ENCODE measurements around the gene CHRNA5.
"Not testable (repeated sequence)": the region's sequence is repeated elsewhere in the genome, so short reads cannot be mapped to it uniquely, and the experiment has no call there.

The CHRNA5 gene

GRCh38 chr15:78604420-78604819, 39.1 kb downstream of the CHRNA5 start:
- no peak overlapping the region for H3K27ac ChIP-seq
- DNase-seq (ENCODE audit: low spot score), result no peak
- no peak for TF ChIP-seq CTCF (conservative IDR thresholded peaks at IDR 0.05; ENCODE audit: low read depth)
- POLR2A ChIA-PET (ENCODE audit: low non-redundant PET), result no interaction called here
- CTCF ChIA-PET, result interaction anchor here (0.6 kb wide), 1 partner anchor 194 kb away, joined by 3 read pairs; no protein-coding TSS in a partner anchor

DNA sequence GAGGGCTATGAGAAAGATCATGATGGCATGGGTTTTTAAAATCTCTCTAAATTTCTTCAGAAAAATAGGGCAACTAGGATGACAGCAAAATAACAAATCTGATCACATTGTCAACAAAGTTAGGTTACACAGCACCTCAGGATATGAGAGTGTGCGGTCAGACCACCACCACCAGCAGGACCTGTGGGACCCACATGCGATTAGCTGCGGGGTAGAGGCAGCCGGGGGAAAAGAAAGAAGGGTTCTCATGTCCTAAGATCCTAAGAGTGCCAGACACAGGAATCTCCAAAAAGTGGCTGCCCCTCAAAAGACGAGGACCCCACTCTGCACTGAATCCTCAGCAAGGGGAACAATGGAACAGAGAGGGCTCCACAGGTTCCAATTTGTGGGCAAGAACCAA, 39.9 kb downstream of the CHRNA5 start:
- no peak for TF ChIP-seq CTCF (conservative IDR thresholded peaks at IDR 0.05; ENCODE audit: low read depth)
- no peak overlapping the region for H3K27ac ChIP-seq
- DNase-seq (ENCODE audit: low spot score), result no peak
- ChIA-PET CTCF (interaction anchor here (0.6 kb wide), 1 partner anchor 194 kb away, joined by 3 read pairs; no protein-coding TSS in a partner anchor), POLR2A (ENCODE audit: low non-redundant PET) (no interaction called here)

- ChIA-PET POLR2A (ENCODE audit: low non-redundant PET) (no interaction called here), CTCF (no interaction called here)
- DNase-seq (ENCODE audit: low spot score), result no peak
- no peak for TF ChIP-seq CTCF (conservative IDR thresholded peaks at IDR 0.05; ENCODE audit: low read depth)
- H3K27ac ChIP-seq, result no peak overlapping the region
Observed at GRCh38 chr15:78605680-78606079, 40.4 kb downstream of the CHRNA5 start.

DNA sequence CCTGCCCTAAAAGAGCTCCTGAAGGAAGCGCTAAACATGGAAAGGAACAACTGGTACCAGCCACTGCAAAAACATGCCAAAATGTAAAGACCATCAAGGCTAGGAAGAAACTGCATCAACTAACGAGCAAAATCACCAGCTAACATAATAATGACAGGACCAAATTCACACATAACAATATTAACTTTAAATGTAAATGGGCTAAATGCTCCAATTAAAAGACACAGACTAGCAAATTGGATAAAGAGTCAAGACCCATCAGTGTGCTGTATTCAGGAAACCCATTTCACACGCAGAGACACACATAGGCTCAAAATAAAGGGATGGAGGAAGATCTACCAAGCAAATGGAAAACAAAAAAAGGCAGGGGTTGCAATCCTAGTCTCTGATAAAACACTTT, 44.2 kb downstream of the CHRNA5 start:
- POLR2A ChIA-PET (ENCODE audit: low non-redundant PET); H3K27ac ChIP-seq; CTCF ChIA-PET: not testable (repeated sequence)

GRCh38 chr15:78614021-78614420, 48.7 kb downstream of the CHRNA5 start:
- no peak overlapping the region for H3K27ac ChIP-seq
- DNase-seq (ENCODE audit: low spot score), result no peak
- ChIA-PET POLR2A (ENCODE audit: low non-redundant PET) (no interaction called here), CTCF (interaction anchor here (0.6 to 1.1 kb wide), 2 partner anchors 93 to 95 kb away, joined by 3 to 8 read pairs; no protein-coding TSS in a partner anchor)
- TF ChIP-seq CTCF (conservative IDR thresholded peaks at IDR 0.05; ENCODE audit: low read depth), result no peak

More for the DNA sequence above, 44.2 kb downstream of the CHRNA5 start:
- not testable (repeated sequence) for DNase-seq (ENCODE audit: low spot score)

DNA sequence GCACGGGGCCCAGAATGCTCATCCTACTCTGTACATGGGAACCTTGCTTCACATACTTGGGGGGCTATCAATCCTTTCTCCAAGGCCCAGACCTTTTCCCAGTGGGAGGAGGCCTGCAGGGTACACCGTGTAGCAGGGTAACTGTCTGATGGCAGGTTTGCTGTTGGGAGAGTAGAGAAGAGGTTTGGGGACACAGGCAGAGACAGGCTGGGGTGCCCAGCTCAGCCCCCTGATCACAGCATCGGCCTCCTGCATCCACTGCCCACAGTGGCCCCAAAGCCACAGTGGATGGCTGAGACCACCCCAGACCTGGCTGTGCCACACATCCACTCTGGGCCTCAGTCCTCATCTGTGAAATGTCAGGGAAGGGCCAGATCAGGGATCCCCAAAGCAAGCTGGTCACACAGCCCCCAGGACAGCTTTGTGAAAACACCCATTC, 49.9 kb downstream of the CHRNA5 start:
- ChIA-PET CTCF (interaction anchor here (0.9 kb wide), 1 partner anchor 94 kb away, joined by 5 read pairs; no protein-coding TSS in a partner anchor), POLR2A (ENCODE audit: low non-redundant PET) (no interaction called here)
- no peak overlapping the region for H3K27ac ChIP-seq
- TF ChIP-seq CTCF (conservative IDR thresholded peaks at IDR 0.05; ENCODE audit: low read depth), result no peak
- no peak for DNase-seq (ENCODE audit: low spot score)

- ChIA-PET CTCF (interaction anchor here (0.6 kb wide), 1 partner anchor 74 kb away, joined by 4 read pairs; no protein-coding TSS in a partner anchor), POLR2A (ENCODE audit: low non-redundant PET) (no interaction called here)
- H3K27ac ChIP-seq, result no peak overlapping the region
- DNase-seq (ENCODE audit: low spot score), result no peak
- no peak for TF ChIP-seq CTCF (conservative IDR thresholded peaks at IDR 0.05; ENCODE audit: low read depth)
Observed at GRCh38 chr15:78616506-78616905, 51.2 kb downstream of the CHRNA5 start.

Measured in RWPE1 (cell line).